ENCODE results near the gene HOXB3.

Gene HOXB3

DNA sequence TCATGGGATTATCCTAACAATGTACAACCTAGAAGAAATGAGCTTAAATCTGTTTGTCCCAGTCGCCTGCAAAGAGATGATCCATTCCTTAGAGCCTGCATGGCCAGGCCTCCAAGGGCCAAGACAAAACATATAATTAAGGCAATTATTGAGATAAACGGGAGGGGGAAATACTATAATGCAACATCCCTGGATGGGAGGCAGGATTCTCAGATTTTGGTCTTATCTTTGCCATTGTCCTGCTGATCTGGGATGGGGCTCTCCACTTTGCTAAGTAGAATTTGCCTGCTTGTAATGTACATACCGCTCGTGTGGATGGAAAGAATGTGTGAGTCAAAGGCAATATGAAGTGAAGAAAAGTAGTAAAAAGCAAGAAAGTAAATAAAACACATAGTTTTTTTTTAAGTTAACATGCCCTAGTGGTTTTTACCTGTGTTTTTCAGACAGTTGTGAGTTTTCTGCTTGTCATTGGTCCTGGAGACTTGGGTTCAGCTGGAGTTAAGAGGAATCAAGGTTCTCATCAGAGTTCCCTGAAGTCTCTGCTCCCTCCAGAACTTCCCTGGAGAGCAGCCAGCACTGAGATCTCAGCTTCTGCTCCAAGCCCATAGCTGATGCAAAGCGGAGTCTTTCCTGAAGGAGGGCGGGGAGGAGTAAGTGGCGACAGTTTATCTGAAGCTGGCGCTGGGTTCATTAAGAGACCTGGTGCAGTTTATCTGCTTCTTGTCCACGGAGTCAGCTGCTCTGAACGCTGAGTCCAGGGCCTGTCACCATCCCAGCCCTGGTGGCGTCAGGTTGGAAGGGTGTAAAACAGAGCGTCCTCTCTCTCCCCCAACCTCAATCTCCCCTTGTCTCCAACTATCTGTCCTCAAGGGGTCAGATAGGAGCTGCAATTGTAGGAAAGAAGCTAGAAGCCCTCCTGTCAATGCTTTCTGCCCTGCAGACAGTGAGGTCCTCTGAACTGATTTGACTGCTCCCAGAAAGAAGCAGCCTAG lies 89.3 kb downstream of the HOXB3 start:
- no peak for DNase-seq (ENCODE audit: low spot score)

DNA sequence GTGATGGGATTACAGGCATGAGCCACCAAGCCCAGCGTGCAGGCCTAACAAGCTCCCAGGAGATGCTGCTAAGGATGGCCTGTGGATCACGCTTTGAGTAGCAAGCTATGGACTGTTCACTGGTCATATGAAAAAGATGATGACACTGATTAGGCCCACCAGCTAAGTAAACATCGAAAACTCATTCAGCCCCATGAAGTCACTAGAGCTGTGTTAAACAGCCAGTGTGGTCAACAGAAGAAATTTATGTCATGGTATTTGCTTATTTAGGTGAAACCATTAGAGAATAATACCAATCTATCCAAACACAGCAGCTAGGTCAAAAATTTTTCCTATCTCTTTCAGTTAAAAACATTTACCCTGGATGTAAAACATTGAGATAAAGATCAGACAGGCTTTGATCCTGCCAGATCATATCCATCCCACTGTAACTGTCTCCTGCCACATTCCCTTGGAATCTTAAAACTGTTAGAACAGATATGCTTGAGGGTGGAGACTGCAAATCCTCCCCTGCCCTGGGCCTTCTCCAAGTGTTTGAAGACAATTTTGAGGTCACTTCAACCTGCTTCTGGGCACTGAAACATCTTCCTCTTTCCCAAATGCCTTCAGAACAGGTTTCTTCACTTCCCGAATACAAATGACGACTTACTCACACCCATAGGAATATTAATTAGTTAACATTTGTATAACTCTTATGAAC lies 90.2 kb downstream of the HOXB3 start:
- DNase-seq (ENCODE audit: low spot score): no peak

DNA sequence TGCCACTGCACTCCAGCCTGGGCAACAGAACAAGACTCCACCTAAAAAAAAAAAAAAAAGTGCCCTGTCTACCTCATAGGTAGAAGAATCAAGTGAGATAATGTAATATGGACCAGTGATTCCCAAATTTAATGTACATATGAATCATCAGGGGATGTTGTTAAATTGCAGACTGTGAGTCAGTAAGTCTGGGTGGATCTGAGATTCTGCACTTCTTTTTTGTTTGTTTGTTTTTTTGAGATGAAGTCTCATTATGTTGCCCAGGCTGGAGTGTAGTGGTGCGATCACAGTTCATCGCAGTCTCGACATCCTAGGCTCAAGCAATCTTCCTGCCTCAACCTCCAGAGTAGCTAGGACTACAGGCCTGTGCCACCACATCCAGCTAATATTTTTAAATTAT lies 90.8 kb downstream of the HOXB3 start:
- no peak for DNase-seq (ENCODE audit: low spot score)

All from COLO829 (cell line).